GM10248 (cell line): ENCODE data around the gene FAM234A.

Experiments used
- CTCF ChIA-PET: fragments of 300-600 bp; sonication (Branson Sonifier 250); formaldehyde crosslinking; extraction: SDS; loops from one replicate; lab custom pipeline; 2021; ENCODE audit warnings: antibody characterized with exemption; lab: Yijun Ruan, JAX
- POLR2A ChIA-PET: fragments of 350-650 bp; sonication (Branson Sonifier 250); formaldehyde crosslinking; extraction: SDS; loops from one replicate; lab custom pipeline; 2020; ENCODE audit warnings: antibody characterized with exemption; lab: Yijun Ruan, JAX
- DNase-seq: peaks from one replicate; pipeline ENCODE4 v3.0.0; 2012; ENCODE audit errors: extremely low spot score
- CTCF ChIP-seq: IDR thresholded peaks from 2 replicates; pipeline ENCODE4 v1.5.1; 2012; ENCODE audit warnings: mild to moderate bottlenecking, low read depth; ENCODE audit errors: extremely low read depth, missing control alignments, control extremely low read depth

The FAM234A gene

DNA sequence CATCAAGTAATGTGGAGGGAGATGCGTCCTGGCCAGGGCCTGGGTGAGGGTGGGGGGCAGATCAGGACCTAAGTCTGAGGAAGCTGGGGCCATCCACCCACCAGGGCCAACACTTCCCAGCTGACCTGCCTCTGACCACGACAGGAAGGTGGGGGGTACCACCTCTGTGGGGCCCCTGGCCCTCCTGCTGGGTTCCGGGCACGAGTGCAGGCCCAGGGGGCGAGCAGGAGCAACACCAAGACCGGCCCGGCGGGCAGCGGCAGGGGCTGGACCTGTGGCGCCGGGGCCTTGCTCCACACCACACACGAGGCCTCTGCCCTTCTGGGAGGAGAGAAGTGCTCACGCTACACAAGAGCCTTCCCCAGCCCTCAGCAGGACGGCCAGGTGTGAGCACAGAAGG, 61.7 kb downstream of the FAM234A start:
- no peak for TF ChIP-seq CTCF
- CTCF ChIA-PET = interaction anchor here (1.4 kb wide), 1 partner anchor 57 kb away, joined by 4 read pairs; no protein-coding TSS in a partner anchor
- DNase-seq = no peak
- POLR2A ChIA-PET = no interaction called here

DNA sequence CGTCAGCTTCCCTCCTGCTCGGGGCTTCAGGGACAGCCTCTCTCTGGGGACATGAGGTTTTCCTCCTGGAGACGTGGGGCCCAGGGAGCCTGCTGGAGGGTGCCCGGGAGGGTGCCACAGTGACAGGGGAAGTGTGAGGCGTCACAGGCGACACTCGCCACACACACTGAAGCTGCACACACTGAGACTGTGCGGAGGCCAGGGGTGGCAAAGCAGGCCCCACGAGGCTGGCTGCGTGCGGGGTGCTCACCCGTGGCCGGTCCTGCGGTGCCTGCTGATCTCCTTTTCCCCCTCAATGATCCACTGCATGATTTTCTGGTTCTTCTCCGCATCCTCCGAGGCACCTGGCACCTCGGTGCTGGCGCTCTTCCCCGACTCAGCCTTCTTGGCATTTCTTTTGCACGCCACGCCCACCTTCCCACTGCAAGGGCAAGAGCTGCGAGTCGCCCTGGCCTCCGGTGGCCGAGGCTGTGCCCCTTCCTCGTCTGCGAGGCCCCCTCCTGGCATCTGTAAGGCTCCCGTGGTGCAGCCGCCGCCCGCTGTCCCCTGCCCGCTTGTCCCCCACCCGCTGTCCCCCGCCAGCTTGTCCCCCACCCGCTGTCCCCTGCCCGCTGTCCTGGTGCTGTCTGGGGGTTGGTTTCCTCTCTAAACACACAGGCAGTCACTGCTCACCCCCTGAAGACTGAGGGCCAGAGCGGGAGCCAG, 62.3 kb downstream of the FAM234A start:
- no peak for DNase-seq
- ChIA-PET POLR2A (no interaction called here), CTCF (interaction anchor here (1.4 kb wide), 1 partner anchor 57 kb away, joined by 4 read pairs; no protein-coding TSS in a partner anchor)
- no peak for TF ChIP-seq CTCF

DNA sequence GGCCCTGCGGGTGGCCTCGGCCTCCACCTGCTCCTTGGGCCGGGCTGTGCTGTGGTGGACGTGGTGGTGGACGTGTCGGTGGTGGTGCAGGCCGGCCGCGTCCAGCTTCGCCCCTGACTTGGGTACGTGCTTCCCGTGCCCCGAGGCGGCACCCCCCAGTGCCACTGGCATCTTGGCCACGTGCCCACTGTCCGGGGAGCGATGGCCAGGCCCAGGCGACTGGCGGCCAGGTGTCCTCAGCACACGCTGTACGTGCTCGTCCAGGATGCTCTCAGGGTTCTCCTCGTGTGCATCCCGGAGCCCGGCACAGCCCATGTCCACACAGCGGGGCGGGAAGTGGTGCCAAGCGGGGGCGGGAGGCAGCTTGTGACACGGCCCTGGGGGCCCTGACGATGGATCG, 63.2 kb downstream of the FAM234A start:
- no peak for DNase-seq
- TF ChIP-seq CTCF = no peak
- ChIA-PET CTCF (no interaction called here), POLR2A (no interaction called here)

- no peak for DNase-seq
- CTCF ChIA-PET = no interaction called here
- no peak for TF ChIP-seq CTCF
- POLR2A ChIA-PET = no interaction called here
These were observed 66.6 kb downstream of the FAM234A start for GRCh38 chr16:301235-301634.

DNA sequence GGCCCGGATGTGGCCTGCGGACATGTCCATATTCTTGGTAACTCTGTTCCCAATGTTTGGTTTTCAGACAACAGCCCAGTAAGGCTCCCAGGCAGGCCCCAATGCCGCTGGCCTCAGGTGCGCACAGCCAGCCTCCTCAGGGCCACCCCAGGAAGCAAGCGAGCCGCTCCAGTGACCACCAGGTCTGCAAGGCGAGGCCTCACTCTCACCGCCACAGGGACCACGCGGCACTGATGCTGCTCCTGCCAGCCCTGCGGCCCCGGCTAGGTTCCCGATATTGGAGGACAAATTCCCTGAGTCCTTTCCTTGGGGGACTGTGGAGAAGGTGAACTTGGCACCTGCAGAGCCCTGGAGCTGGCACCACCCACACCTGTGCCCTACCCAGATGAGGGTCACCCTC, 67.3 kb downstream of the FAM234A start:
- ChIA-PET CTCF (interaction anchor here (1.5 kb wide), 1 partner anchor 96 kb away, joined by 3 read pairs; no protein-coding TSS in a partner anchor), POLR2A (no interaction called here)
- no peak for TF ChIP-seq CTCF
- DNase-seq = no peak

DNA sequence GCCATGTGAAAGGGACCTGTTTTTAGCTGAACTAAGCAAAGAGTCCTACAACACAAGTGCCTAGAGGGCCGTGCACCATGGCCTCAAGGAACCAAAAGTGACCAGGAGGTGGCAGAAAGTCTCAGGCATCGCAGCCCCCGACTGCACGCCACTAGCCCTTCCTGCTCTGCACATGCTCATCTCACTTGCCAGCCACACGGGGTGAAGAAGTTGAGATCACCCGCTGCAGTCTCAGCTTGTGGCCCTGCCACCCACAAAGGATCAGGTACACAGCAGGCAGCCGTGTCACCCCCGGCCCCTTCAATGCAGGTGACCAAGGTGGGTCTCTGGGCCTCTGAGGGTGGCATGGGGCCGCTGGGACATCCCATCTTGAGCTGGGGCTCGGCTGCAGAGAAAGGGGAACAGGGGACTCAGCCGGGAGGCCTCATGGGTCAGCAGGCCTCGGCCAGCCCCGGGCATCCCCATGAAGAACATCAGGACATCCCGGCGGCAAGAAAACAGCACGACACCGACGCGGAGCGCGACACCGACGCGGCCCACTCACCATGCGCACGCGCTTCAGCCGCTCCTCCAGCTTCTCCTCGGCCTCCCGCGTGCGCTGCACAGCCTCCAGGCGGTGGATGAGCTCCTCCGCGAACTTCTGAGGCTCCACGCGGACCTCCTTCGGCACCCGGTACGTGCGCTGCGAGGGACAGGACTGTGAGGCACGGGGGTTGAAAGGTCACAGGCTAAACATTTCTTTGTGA, 69.3 kb downstream of the FAM234A start:
- no peak for TF ChIP-seq CTCF
- no peak for DNase-seq
- POLR2A ChIA-PET = no interaction called here
- CTCF ChIA-PET = no interaction called here
